Mucosa of rectum (tissue), 2 donors: ENCODE results near the gene SLC35D3.
"Not testable (repeated sequence)": the region's sequence is repeated elsewhere in the genome, so short reads cannot be mapped to it uniquely, and the experiment has no call there.

ENCODE experiments used
- H3K27ac ChIP-seq, 2 donors: one replicate each; pipeline ENCODE4 v1.7.0; 2013; ENCODE audit warnings: inconsistent platforms in 2 of 2, low read depth in 2 of 2, low read length in 2 of 2
- H3K27me3 ChIP-seq, 2 donors: one replicate each; pipeline ENCODE4 v1.7.0; 2013; ENCODE audit warnings: low read length in 2 of 2; ENCODE audit not compliant: control insufficient read depth in 2 of 2, insufficient read depth in 2 of 2
- H3K36me3 ChIP-seq, 2 donors: one replicate each; pipeline ENCODE4 v1.7.0; 2013; ENCODE audit warnings: low read length in 2 of 2; ENCODE audit not compliant: control insufficient read depth in 2 of 2, insufficient read depth in 2 of 2
- H3K4me1 ChIP-seq, 2 donors: one replicate each; pipeline ENCODE4 v1.7.0; 2013; ENCODE audit warnings: low read length in 2 of 2, mild to moderate bottlenecking in 1 of 2; ENCODE audit not compliant: control insufficient read depth in 2 of 2, insufficient read depth in 2 of 2
- H3K4me3 ChIP-seq, 2 donors: one replicate each; pipeline ENCODE4 v1.7.0; 2013; ENCODE audit warnings: low read length in 2 of 2
- H3K9ac ChIP-seq, 2 donors: one replicate each; pipeline ENCODE4 v1.7.0; 2013; ENCODE audit warnings: low read length in 2 of 2, low read depth in 1 of 2, mild to moderate bottlenecking in 1 of 2
- H3K9me3 ChIP-seq, 2 donors: one replicate each; pipeline ENCODE4 v1.7.0; 2013; ENCODE audit warnings: low read length in 2 of 2; ENCODE audit not compliant: control insufficient read depth in 2 of 2
- donor health status: healthy.
- donor health status: Normal muscosa, but diverticular disease.

The SLC35D3 gene

DNA sequence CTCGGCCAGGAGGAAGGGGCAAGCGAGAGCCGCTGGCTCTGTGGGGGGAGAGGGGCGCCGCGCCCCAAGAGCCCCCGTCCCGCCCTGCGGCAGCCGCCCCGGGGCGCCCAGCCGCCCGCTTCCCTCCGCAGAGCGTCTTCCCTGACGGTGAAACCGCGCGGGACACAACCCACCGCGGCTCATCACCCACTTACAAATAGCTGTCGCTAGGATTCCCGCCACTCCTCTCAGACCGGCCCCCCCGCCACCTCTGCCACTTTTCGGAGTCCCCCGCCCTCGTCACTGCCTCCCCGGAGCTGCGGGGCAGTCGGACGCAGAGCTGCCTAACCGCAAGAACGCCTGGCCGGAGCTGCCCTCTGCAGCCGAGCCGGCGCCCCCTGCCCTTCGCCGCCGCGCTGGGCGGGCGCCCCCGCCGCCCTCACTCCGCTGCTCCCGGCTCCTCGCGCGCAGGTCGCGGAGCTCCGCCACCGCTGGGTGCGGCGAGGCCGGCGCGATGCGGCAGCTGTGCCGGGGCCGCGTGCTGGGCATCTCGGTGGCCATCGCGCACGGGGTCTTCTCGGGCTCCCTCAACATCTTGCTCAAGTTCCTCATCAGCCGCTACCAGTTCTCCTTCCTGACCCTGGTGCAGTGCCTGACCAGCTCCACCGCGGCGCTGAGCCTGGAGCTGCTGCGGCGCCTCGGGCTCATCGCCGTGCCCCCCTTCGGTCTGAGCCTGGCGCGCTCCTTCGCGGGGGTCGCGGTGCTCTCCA, at the start of gene SLC35D3:
SLC35D3 (plus strand) TSS at position 366 of the 749 bp plus-strand sequence; CDS start at position 494, 128 bp downstream.
- H3K9me3 ChIP-seq, result no peaks in the 10 kb centered on the region
- H3K4me1 ChIP-seq, result peaks cover 16 to 21% of the 10 kb centered on the region in 2 donors
- H3K27me3 ChIP-seq, result peaks cover 14 to 32% of the 10 kb centered on the region in 2 donors
- H3K9ac ChIP-seq, result peak within 1 kb of the TSS in 1 of 2 donors; percentile 7
- no peak within 1 kb of the TSS for H3K27ac ChIP-seq
- peak within 1 kb of the TSS; percentile 53 to 66 for H3K4me3 ChIP-seq
- H3K36me3 ChIP-seq, result no peaks in the 10 kb centered on the region

DNA sequence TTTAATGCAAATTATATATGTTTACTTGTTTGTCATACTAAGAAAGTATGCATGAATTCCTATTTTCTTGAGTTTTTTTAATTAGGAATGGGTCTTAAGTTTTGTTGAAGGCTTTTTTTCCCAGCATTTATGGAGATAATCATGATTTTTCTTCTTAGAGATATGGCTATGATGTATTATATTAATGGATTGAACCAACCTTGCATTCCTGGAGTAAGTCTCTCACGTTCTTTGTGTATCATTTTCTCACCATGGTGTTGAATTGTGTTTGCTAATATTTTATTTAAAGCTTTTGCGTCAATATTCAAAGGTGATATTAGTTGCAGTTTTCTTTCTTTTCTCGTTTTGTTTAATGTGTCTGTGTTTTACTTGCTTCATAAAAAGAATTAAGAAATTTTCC, 48.4 kb upstream of the SLC35D3 start:
- Histone ChIP-seq H3K4me3 (no peak overlapping the region), H3K36me3 (peaks cover 7 to 9% of the 10 kb centered on the region in 2 donors), H3K27ac (no peak overlapping the region), H3K9me3 (peaks cover 7 to 9% of the 10 kb centered on the region in 2 donors), H3K9ac (no peak overlapping the region), H3K27me3 (no peaks in the 10 kb centered on the region), H3K4me1 (no peaks in the 10 kb centered on the region)

DNA sequence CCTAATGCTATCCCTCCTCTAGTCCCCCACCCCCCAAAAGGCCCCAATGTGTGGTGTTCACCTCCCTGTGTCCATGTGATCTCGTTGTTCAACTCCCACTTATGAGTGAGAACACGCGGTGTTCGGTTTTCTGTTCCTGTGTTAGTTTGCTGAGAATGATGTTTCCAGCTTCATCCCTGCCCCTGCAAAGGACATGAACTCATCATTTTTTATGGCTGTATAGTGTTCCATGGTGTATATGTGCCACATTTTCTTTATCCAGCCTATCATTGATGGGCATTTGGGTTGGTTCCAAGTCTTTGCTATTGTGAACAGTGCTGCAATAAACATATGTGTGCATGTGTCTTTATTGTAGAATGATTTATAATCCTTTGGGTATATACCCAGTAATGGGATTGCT, 45.6 kb upstream of the SLC35D3 start:
- not testable (repeated sequence) for H3K27me3 ChIP-seq, H3K9ac ChIP-seq, H3K9me3 ChIP-seq, H3K36me3 ChIP-seq, H3K4me1 ChIP-seq, H3K27ac ChIP-seq, H3K4me3 ChIP-seq

DNA sequence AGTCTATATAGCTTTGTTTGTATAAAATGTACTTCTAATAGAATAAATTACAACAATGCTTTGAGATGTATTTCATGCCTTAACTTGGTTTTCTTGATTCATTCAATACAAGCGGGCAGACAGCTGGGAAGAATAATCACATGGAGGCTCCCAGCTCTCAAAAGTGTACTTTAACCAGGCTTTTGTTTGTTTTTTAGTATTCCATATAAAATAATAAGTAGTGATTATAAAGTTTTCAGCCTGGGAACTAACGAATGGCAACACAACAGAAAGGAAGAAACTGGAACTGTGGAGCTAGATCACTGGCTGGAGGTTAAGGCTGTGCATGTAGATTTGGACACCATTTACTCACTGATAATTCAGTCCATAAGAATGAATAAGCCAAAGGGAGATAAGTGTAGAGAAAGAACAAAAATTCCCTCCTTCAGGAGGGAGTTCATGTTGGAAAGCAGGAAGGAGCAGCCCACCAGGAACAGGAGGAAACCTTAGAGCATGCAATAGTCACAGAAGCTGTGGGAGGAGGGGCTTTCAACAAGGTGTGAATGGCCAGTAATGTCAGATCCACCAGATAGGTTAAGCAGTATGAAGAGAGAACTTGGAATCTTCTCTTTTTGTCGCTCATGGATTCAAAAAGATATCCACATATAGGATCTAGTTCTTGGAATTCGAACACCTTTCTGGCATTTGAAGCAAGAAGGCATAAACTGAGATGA, 41.2 kb upstream of the SLC35D3 start:
- no peaks in the 10 kb centered on the region for H3K9me3 ChIP-seq
- no peak overlapping the region for H3K27ac ChIP-seq
- H3K36me3 ChIP-seq, result no peaks in the 10 kb centered on the region
- H3K4me3 ChIP-seq, result no peak overlapping the region
- peaks cover 0 to 4% of the 10 kb centered on the region in 2 donors for H3K4me1 ChIP-seq
- no peaks in the 10 kb centered on the region for H3K27me3 ChIP-seq
- no peak overlapping the region for H3K9ac ChIP-seq

- Histone ChIP-seq H3K4me1 (peaks cover 0 to under 1% of the 10 kb centered on the region in 2 donors), H3K4me3 (no peak overlapping the region), H3K36me3 (no peaks in the 10 kb centered on the region), H3K9me3 (no peaks in the 10 kb centered on the region), H3K27me3 (no peaks in the 10 kb centered on the region), H3K27ac (no peak overlapping the region), H3K9ac (no peak overlapping the region)
Measured at GRCh38 chr6:136886091-136886490, 36.0 kb upstream of the SLC35D3 start.

- H3K36me3 ChIP-seq, result no peaks in the 10 kb centered on the region
- no peak overlapping the region for H3K27ac ChIP-seq
- H3K4me1 ChIP-seq, result no peaks in the 10 kb centered on the region
- no peaks in the 10 kb centered on the region for H3K9me3 ChIP-seq
- no peak overlapping the region for H3K9ac ChIP-seq
- H3K4me3 ChIP-seq, result no peak overlapping the region
- H3K27me3 ChIP-seq, result no peaks in the 10 kb centered on the region
Measured at GRCh38 chr6:136887953-136888352, 34.1 kb upstream of the SLC35D3 start.

GRCh38 chr6:136889271-136890193, 32.6 kb upstream of the SLC35D3 start:
- Histone ChIP-seq H3K27me3 (no peaks in the 10 kb centered on the region), H3K27ac (no peak overlapping the region), H3K9me3 (no peaks in the 10 kb centered on the region), H3K4me1 (no peaks in the 10 kb centered on the region), H3K9ac (no peak overlapping the region), H3K36me3 (peaks cover 0 to 3% of the 10 kb centered on the region in 2 donors), H3K4me3 (no peak overlapping the region)

DNA sequence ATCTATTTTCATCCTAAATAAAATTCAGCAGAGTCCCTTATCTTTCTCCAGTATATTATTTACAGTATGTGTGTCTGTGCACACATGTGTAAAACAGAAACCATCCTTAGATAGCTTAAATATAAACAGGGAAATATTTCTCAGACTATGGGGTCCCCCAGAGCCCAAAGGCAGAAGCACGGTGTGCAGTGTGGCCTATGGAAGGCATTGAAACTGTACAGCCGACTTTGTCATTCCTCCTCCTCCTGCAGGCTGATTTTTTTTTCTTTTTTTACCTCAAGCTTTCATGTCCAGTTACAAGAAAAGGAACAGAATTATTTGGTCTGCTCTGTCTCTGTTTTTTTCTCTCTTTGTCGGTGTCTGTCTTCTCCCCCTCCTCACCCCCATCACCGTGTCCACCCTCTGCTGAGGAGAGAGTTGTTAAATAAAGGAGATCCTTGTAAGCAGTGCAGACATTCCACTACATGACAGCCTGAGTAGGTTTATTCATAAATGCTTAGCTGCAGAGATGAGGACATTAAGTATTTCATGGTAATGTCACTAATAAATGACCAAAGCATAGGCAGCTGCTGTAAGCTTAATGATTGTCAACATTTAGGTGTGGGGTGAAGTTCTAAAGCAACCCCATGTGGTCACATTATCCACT, 31.8 kb upstream of the SLC35D3 start:
- peaks cover 0 to 3% of the 10 kb centered on the region in 2 donors for H3K36me3 ChIP-seq
- H3K9me3 ChIP-seq, result no peaks in the 10 kb centered on the region
- H3K4me3 ChIP-seq, result no peak overlapping the region
- H3K9ac ChIP-seq, result no peak overlapping the region
- H3K27ac ChIP-seq, result no peak overlapping the region
- H3K27me3 ChIP-seq, result no peaks in the 10 kb centered on the region
- no peaks in the 10 kb centered on the region for H3K4me1 ChIP-seq

GRCh38 chr6:136890986-136891385, 31.1 kb upstream of the SLC35D3 start:
- Histone ChIP-seq H3K9ac (no peak overlapping the region), H3K9me3 (no peaks in the 10 kb centered on the region), H3K27me3 (no peaks in the 10 kb centered on the region), H3K4me3 (no peak overlapping the region), H3K36me3 (peaks cover 0 to 3% of the 10 kb centered on the region in 2 donors), H3K4me1 (no peaks in the 10 kb centered on the region), H3K27ac (no peak overlapping the region)
